IMR-90 (cell line): ENCODE data around the gene LZTFL1. TPM values are rescaled to one million over a fixed set of nuclear protein-coding genes. Genes with fewer than 3 reads are reported as not detected.

Experiments used
- ATAC-seq: fragments of 200-7000 bp; cut with Tn5 transposase; 2 replicates; pipeline ENCODE4 v1.9.1; 2020; ENCODE audit warnings: low read depth, mild to moderate bottlenecking, moderate library complexity
- BruUV-seq: library from RNA; stranded (reverse); fragments of 400-500 nt; replicated peaks from 2 replicates; lab custom pipeline; 2021; lab: Mats Ljungman, UMichigan
- CTCF ChIA-PET: fragments of 300-600 bp; formaldehyde crosslinking; extraction: SDS; loops from one replicate; lab custom pipeline; 2021; ENCODE audit warnings: antibody characterized with exemption; lab: Yijun Ruan, JAX
- POLR2A ChIA-PET: fragments of 300-600 bp; sonication (Branson Sonifier 250); formaldehyde crosslinking; loops from one replicate; lab custom pipeline; 2022; ENCODE audit warnings: antibody characterized with exemption; ENCODE audit not compliant: unreplicated experiment; lab: Charles Lee
- DNase-seq: peaks from one replicate; pipeline ENCODE4 v3.0.0; 2013
- H2AFZ ChIP-seq: replicated peaks from 2 replicates; pipeline ENCODE3; 2013; ENCODE audit warnings: low read length, mild to moderate bottlenecking; ENCODE audit not compliant: poor library complexity
- H2AK5ac ChIP-seq: 2 replicates; pipeline ENCODE4 v1.6.1; 2013; ENCODE audit warnings: low read depth, low read length, inconsistent platforms
- H2AK9ac ChIP-seq: replicated peaks from 2 replicates; pipeline ENCODE3; 2013; ENCODE audit warnings: mild to moderate bottlenecking, low read depth, low read length, moderate library complexity; ENCODE audit not compliant: poor library complexity
- H2BK120ac ChIP-seq: 2 replicates; pipeline ENCODE4 v1.6.1; 2013; ENCODE audit warnings: low read depth, low read length, inconsistent platforms
- H2BK15ac ChIP-seq: 3 replicates; pipeline ENCODE4 v1.6.1; 2013; ENCODE audit warnings: low read depth, low read length, inconsistent platforms
- H2BK20ac ChIP-seq: 2 replicates; pipeline ENCODE4 v1.6.1; 2013; ENCODE audit warnings: low read depth, mild to moderate bottlenecking, inconsistent platforms, low read length, moderate library complexity
- H2BK5ac ChIP-seq: 2 replicates; pipeline ENCODE4 v1.6.1; 2013; ENCODE audit warnings: mild to moderate bottlenecking, low read depth, low read length, inconsistent platforms; ENCODE audit not compliant: poor library complexity, severe bottlenecking
- H3K14ac ChIP-seq: replicated peaks from 2 replicates; pipeline ENCODE4 v1.6.1; 2013; ENCODE audit warnings: low read depth, low read length, inconsistent platforms
- H3K18ac ChIP-seq: 2 replicates; pipeline ENCODE4 v1.6.1; 2013; ENCODE audit warnings: low read depth, low read length, control low read depth
- H3K23ac ChIP-seq: 2 replicates; pipeline ENCODE4 v1.6.1; 2013; ENCODE audit warnings: low read depth, low read length, inconsistent platforms
- H3K27ac ChIP-seq: 2 replicates; pipeline ENCODE4 v1.5.1; 2013; ENCODE audit warnings: mild to moderate bottlenecking, control low read depth, low read length; ENCODE audit not compliant: insufficient read depth
- H3K27me3 ChIP-seq: 2 replicates; pipeline ENCODE4 v1.6.1; 2013; ENCODE audit warnings: low read length; ENCODE audit not compliant: control insufficient read depth, insufficient read depth
- H3K36me3 ChIP-seq: 2 replicates; pipeline ENCODE4 v1.6.1; 2013; ENCODE audit warnings: low read length, mixed read lengths; ENCODE audit not compliant: control insufficient read depth, insufficient read depth
- H3K4ac ChIP-seq: 2 replicates; pipeline ENCODE4 v1.6.1; 2013; ENCODE audit warnings: low read depth, low read length, inconsistent platforms
- H3K4me1 ChIP-seq: 2 replicates; pipeline ENCODE4 v1.6.1; 2013; ENCODE audit warnings: low read length, mixed read lengths; ENCODE audit not compliant: control insufficient read depth, insufficient read depth
- H3K4me2 ChIP-seq: 2 replicates; pipeline ENCODE4 v1.6.1; 2013; ENCODE audit warnings: low read depth, mild to moderate bottlenecking, control low read depth, low read length, moderate library complexity
- H3K4me3 ChIP-seq: 2 replicates; pipeline ENCODE4 v1.5.1; 2013; ENCODE audit warnings: low read depth, mild to moderate bottlenecking, control low read depth, low read length, moderate library complexity; ENCODE audit not compliant: insufficient read depth
- H3K56ac ChIP-seq: 2 replicates; pipeline ENCODE4 v1.6.1; 2013; ENCODE audit warnings: low read length, inconsistent platforms; ENCODE audit not compliant: insufficient read depth; ENCODE audit errors: extremely low read depth
- H3K79me1 ChIP-seq, 2 experiments: 2 replicates each; pipeline ENCODE4 v1.6.1; 2013; ENCODE audit warnings: low read length in 2 of 2, inconsistent platforms in 1 of 2, low read depth in 1 of 2
- H3K9ac ChIP-seq: 2 replicates; pipeline ENCODE4 v1.6.1; 2013; ENCODE audit warnings: low read depth, low read length, control low read depth
- H3K9me1 ChIP-seq: 2 replicates; pipeline ENCODE4 v1.6.1; 2013; ENCODE audit warnings: low read length, inconsistent platforms; ENCODE audit not compliant: insufficient read depth
- H3K9me3 ChIP-seq: 2 replicates; pipeline ENCODE4 v1.6.1; 2013; ENCODE audit warnings: low read length; ENCODE audit not compliant: control insufficient read depth, insufficient read depth
- H4K20me1 ChIP-seq: 2 replicates; pipeline ENCODE4 v1.6.1; 2013; ENCODE audit warnings: low read length, inconsistent platforms; ENCODE audit not compliant: insufficient read depth
- H4K5ac ChIP-seq: 2 replicates; pipeline ENCODE4 v1.6.1; 2013; ENCODE audit warnings: mild to moderate bottlenecking, low read depth, low read length, control low read depth
- H4K8ac ChIP-seq, 2 experiments: 2 replicates each; pipeline ENCODE4 v1.6.1; 2013; ENCODE audit warnings: low read depth in 2 of 2, low read length in 2 of 2, control low read depth in 1 of 2, inconsistent platforms in 1 of 2
- H4K91ac ChIP-seq: 2 replicates; pipeline ENCODE4 v1.6.1; 2013; ENCODE audit warnings: low read depth, low read length, inconsistent platforms; ENCODE audit not compliant: insufficient read depth
- RCOR1 ChIP-seq: IDR thresholded peaks from 2 replicates; pipeline ENCODE4 v1.6.1; 2012; ENCODE audit warnings: mild to moderate bottlenecking, low read length, improper control_type of control experiment; ENCODE audit not compliant: insufficient replicate concordance
- WGBS, 2 experiments: methylation state at CpG; one replicate each; pipeline versions ENCODE4 v1.1.5 to v1.1.7; 2013; ENCODE audit warnings: missing lambda C conversion rate in 2 of 2; ENCODE audit not compliant: insufficient read length in 1 of 2; ENCODE audit errors: extremely low coverage in 2 of 2; 5-methylcytosine and 5-hydroxymethylcytosine counted together
- dilution Hi-C: fragments of 300-500 bp; cut with HindIII; formaldehyde crosslinking; loops from one replicate; pipeline ENCODE4 v1.14.3; 2018; ENCODE audit warnings: low sequenced_read_pairs; ENCODE audit not compliant: unreplicated experiment
- in situ Hi-C: fragments of 300-500 bp; cut with MboI; formaldehyde crosslinking; loops from 3 replicates; pipeline ENCODE4 v1.14.3; 2019; ENCODE audit warnings: low sequenced_read_pairs, inconsistent platforms, mixed read lengths
- intact Hi-C: fragments of 100-400 bp; cut with micrococcal nuclease; formaldehyde crosslinking; loops from 2 replicates; pipeline ENCODE4 v1.10.0; 2022
- polyA plus RNA-seq, 3 experiments: library from polyadenylated mRNA; depleted of rRNA; stranded (reverse); fragments of >200 nt; gene quantifications; 2 replicates each; pipeline ENCODE4 v1.2.3, GENCODE V29; 2012; ENCODE audit warnings: low replicate concordance in 1 of 3
- total RNA-seq: library from RNA; depleted of rRNA; stranded (reverse); fragments of >200 nt; gene quantifications from 2 replicates; pipeline ENCODE4 v1.2.3, GENCODE V29; 2012

LZTFL1 gene
- total and polyA plus RNA-seq, 2 of the 4 experiments (the other 2 are of a cell fraction), result 10.3 to 10.4 TPM

DNA sequence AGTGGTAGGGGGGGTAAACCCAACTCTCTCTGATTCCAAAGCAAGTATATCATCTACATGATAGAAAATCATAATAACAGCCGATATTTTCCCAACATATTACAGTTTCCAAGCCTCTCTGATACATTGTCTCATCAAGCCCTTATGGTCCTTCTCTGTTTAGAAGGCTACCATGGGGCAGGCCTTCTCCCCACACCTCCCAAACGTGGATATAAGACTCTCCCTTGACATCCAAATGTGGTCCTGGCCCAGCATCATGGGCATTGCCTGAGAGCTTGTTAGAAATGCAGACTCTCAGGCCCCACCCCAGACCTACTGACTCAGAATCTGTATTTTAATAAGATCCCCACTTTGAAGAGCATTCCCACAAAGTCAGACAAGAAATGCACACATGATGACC lies 26.7 kb upstream of the LZTFL1 start:
- H4K5ac ChIP-seq, result no peak overlapping the region
- ATAC-seq, result no peak

More for the DNA sequence above, 26.7 kb upstream of the LZTFL1 start:
- H2BK15ac ChIP-seq, result no peak overlapping the region
- dilution Hi-C loops, result no loop called here
- H3K23ac ChIP-seq, result no peak overlapping the region
- ChIA-PET POLR2A (no interaction called here), CTCF (interaction anchor here (0.5 to 0.6 kb wide), 2 partner anchors 14 to 21 kb away, joined by 3 to 8 read pairs; no protein-coding TSS in a partner anchor)
- H3K4me2 ChIP-seq, result no peak overlapping the region
- no peak overlapping the region for H3K18ac ChIP-seq
- no peaks in the 10 kb centered on the region for H3K36me3 ChIP-seq
- H3K9ac ChIP-seq, result no peak overlapping the region
- no peak overlapping the region for H2AK5ac ChIP-seq
- H3K27ac ChIP-seq, result no peak overlapping the region
- no peak overlapping the region for H3K4ac ChIP-seq
- H3K56ac ChIP-seq, result no peak overlapping the region
- no peak overlapping the region for H2AK9ac ChIP-seq
- no peak overlapping the region for H2BK20ac ChIP-seq
- no peaks in the 10 kb centered on the region for H3K4me1 ChIP-seq
- DNase-seq, result no peak
- WGBS, 2 experiments, result 67% methylated on average over 1 of the region's 2 CpGs; no CpG with 5 or more reads in 1 of the 2 experiments
- BruUV-seq, result no TSS peak
- no peak overlapping the region for H2BK5ac ChIP-seq
- no peaks in the 10 kb centered on the region for H3K9me1 ChIP-seq
- no peak overlapping the region for H3K14ac ChIP-seq
- H3K4me3 ChIP-seq, result no peak overlapping the region
- no peaks in the 10 kb centered on the region for H3K79me1 ChIP-seq
- H4K8ac ChIP-seq, result no peak overlapping the region
- no peaks in the 10 kb centered on the region for H4K20me1 ChIP-seq
- no peak overlapping the region for H4K91ac ChIP-seq
- H3K9me3 ChIP-seq, result peaks cover under 1% of the 10 kb centered on the region
- no peak for TF ChIP-seq RCOR1
- in situ Hi-C loops, result no loop called here
- no peak overlapping the region for H2BK120ac ChIP-seq
- H3K27me3 ChIP-seq, result peaks cover 40% of the 10 kb centered on the region
- intact Hi-C loops, result no loop called here
- H2AFZ ChIP-seq, result no peak overlapping the region
